CD14-positive monocyte (primary cell): Measurements from ENCODE around the gene AJAP1. TPM values are rescaled to one million over a fixed set of nuclear protein-coding genes. Genes with fewer than 3 reads are reported as not detected.

Experiments
- DNase-seq, 3 donors: peaks; one replicate each; pipeline ENCODE4 v3.0.0-alpha.2; 2011 to 2022
- H2AFZ ChIP-seq: 2 replicates; pipeline ENCODE4 v1.6.0; 2012; ENCODE audit warnings: mild to moderate bottlenecking, low read depth, low read length, inconsistent platforms; ENCODE audit not compliant: insufficient read depth, poor library complexity, severe bottlenecking
- H3K27ac ChIP-seq, 2 donors: 1 replicate in 1 of 2; 2 replicates in 1 of 2; pipeline ENCODE4 v1.5.1; 2012 to 2013; ENCODE audit warnings: low read length in 2 of 2, control low read depth in 1 of 2, inconsistent platforms in 1 of 2, low read depth in 1 of 2, mild to moderate bottlenecking in 1 of 2
- H3K27me3 ChIP-seq, 2 donors: one replicate each; pipeline versions ENCODE4 v1.6.0 to v1.6.1; 2011 to 2013; ENCODE audit warnings: low read length in 2 of 2; ENCODE audit not compliant: control insufficient read depth in 2 of 2, insufficient read depth in 2 of 2
- H3K36me3 ChIP-seq, 2 donors: replicated peaks in 1 of 2; 1 replicate in 1 of 2; 2 replicates in 1 of 2; pipeline versions ENCODE4 v1.5.1 to v1.6.1; 2012 to 2013; ENCODE audit warnings: low read length in 2 of 2, control low read depth in 1 of 2, inconsistent platforms in 1 of 2, mild to moderate bottlenecking in 1 of 2; ENCODE audit not compliant: insufficient read depth in 2 of 2, control insufficient read depth in 1 of 2
- H3K4me1 ChIP-seq, 2 donors: 1 replicate in 1 of 2; 2 replicates in 1 of 2; pipeline versions ENCODE4 v1.5.1 to v1.6.1; 2012 to 2013; ENCODE audit warnings: low read length in 2 of 2, control low read depth in 1 of 2, inconsistent platforms in 1 of 2, mild to moderate bottlenecking in 1 of 2, moderate library complexity in 1 of 2; ENCODE audit not compliant: insufficient read depth in 2 of 2, control insufficient read depth in 1 of 2
- H3K4me2 ChIP-seq: replicated peaks from 2 replicates; pipeline ENCODE3; 2012; ENCODE audit warnings: low read length, moderate library complexity, mild to moderate bottlenecking; ENCODE audit not compliant: poor library complexity, severe bottlenecking; ENCODE audit errors: extremely low read depth
- H3K4me3 ChIP-seq, 3 experiments: fragments of 200-600 bp in 1 of 3; sonication (generic) in 1 of 3; replicated peaks in 1 of 3; 1 replicate in 2 of 3; 2 replicates in 1 of 3; pipeline ENCODE4 v1.5.1; 2011 to 2013; ENCODE audit warnings: low read length in 3 of 3, mild to moderate bottlenecking in 3 of 3, control low read depth in 2 of 3, low read depth in 2 of 3, inconsistent platforms in 1 of 3, moderate library complexity in 1 of 3
- H3K79me2 ChIP-seq: 2 replicates; pipeline ENCODE4 v1.6.0; 2012; ENCODE audit warnings: mild to moderate bottlenecking, control low read depth, inconsistent platforms, low read length, moderate library complexity; ENCODE audit not compliant: insufficient read depth
- H3K9ac ChIP-seq: 2 replicates; pipeline ENCODE4 v1.6.0; 2017; ENCODE audit warnings: low read length, mild to moderate bottlenecking; ENCODE audit not compliant: insufficient read depth, poor library complexity, severe bottlenecking
- H3K9me3 ChIP-seq, 2 donors: replicated peaks in 1 of 2; 1 replicate in 1 of 2; 2 replicates in 1 of 2; pipeline versions ENCODE4 v1.5.1 to v1.6.1; 2012 to 2013; ENCODE audit warnings: low read length in 2 of 2, control low read depth in 1 of 2; ENCODE audit not compliant: control insufficient read depth in 1 of 2, insufficient read depth in 1 of 2
- H4K20me1 ChIP-seq: 2 replicates; pipeline ENCODE4 v1.6.0; 2012; ENCODE audit warnings: mild to moderate bottlenecking, low read length, control low read depth, moderate library complexity; ENCODE audit not compliant: insufficient read depth
- H3K27ac Mint-ChIP-seq, 7 donors: one replicate each; pipeline ENCODE4 v1.8.0; 2020; ENCODE audit warnings: mild to moderate bottlenecking in 7 of 7, mixed read lengths in 7 of 7, moderate library complexity in 6 of 7, inconsistent platforms in 2 of 7
- H3K27me3 Mint-ChIP-seq, 3 donors: one replicate each; pipeline ENCODE4 v1.8.0; 2021 to 2022; ENCODE audit warnings: low read depth in 3 of 3, mild to moderate bottlenecking in 3 of 3, mixed read lengths in 3 of 3, moderate library complexity in 3 of 3, inconsistent platforms in 1 of 3
- H3K36me3 Mint-ChIP-seq, 2 donors: one replicate each; pipeline ENCODE4 v1.8.0; 2020; ENCODE audit warnings: mixed read lengths in 2 of 2, inconsistent platforms in 1 of 2, mild to moderate bottlenecking in 1 of 2
- H3K4me1 Mint-ChIP-seq: one replicate; pipeline ENCODE4 v1.8.0; 2020; ENCODE audit warnings: mild to moderate bottlenecking, mixed read lengths
- H3K4me3 Mint-ChIP-seq, 2 donors: one replicate each; pipeline ENCODE4 v1.8.0; 2020; ENCODE audit warnings: mild to moderate bottlenecking in 2 of 2, mixed read lengths in 2 of 2, moderate library complexity in 1 of 2
- H3K9me3 Mint-ChIP-seq, 7 donors: one replicate each; pipeline ENCODE4 v1.8.0; 2020 to 2022; ENCODE audit warnings: mixed read lengths in 7 of 7, mild to moderate bottlenecking in 6 of 7, moderate library complexity in 6 of 7, inconsistent platforms in 2 of 7
- WGBS: methylation state at CpG from one replicate; pipeline ENCODE4 v1.1.5; 2013; ENCODE audit warnings: missing lambda C conversion rate; ENCODE audit not compliant: insufficient coverage; 5-methylcytosine and 5-hydroxymethylcytosine counted together
- intact Hi-C, 2 donors: fragments of 100-400 bp; cut with micrococcal nuclease; formaldehyde crosslinking; loops; one replicate each; pipeline versions ENCODE4 v1.15.0 to v1.15.1; 2023
- polyA plus RNA-seq, 3 donors: library from polyadenylated mRNA; depleted of rRNA in 1 of 3; unstranded in 2 of 3; stranded (reverse) in 1 of 3; fragments of 300-500 nt in 2 of 3; fragments of >200 nt in 1 of 3; fragmentation: Illumina TruSeq in 2 of 3; gene quantifications; 1 replicate in 2 of 3; 2 replicates in 1 of 3; pipeline ENCODE4 v1.2.3, GENCODE V29; 2012 to 2021
- TF ChIP-seq, protein P1 (sequence below): fragments of 200-600 bp; IDR thresholded peaks from one replicate; pipeline ENCODE4 v1.8.0; 2022; ENCODE audit warnings: antibody characterized with exemption, mild to moderate bottlenecking

Gene AJAP1
- polyA plus RNA-seq, 3 donors = not detected

DNA sequence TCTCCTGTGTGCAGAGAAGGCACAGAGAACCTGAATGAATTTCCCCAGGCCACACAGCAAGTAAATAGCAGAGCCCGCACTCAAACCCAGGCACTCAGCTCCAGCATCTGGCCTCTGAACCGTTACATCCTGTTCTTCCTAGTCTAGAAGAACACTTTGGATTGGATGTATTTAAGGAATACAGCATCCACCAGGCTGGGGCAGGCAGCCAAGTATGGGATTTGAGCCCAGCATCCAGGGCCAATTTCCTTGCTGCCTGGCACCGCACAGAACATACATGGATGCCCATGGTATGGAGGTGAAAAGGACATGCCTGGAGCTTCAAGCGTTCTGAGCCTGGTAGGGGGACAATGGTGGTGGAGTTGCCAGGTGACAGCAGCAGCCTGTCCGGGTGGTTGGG is 9.7 kb downstream of the AJAP1 start:
- intact Hi-C loops = no loop called here
- H3K4me1 ChIP-seq = no peaks in the 10 kb centered on the region
- H3K4me1 Mint-ChIP-seq = no peaks in the 10 kb centered on the region
- no peak overlapping the region for H3K4me3 ChIP-seq
- H3K4me3 Mint-ChIP-seq = no peak overlapping the region
- no peaks in the 10 kb centered on the region for H3K36me3 ChIP-seq
- 90% methylated on average over 2 of the region's 5 CpGs for WGBS
- H3K27me3 Mint-ChIP-seq = peaks cover 7 to 23% (median 22%) of the 10 kb centered on the region in 3 donors
- TF ChIP-seq, protein P1, sequence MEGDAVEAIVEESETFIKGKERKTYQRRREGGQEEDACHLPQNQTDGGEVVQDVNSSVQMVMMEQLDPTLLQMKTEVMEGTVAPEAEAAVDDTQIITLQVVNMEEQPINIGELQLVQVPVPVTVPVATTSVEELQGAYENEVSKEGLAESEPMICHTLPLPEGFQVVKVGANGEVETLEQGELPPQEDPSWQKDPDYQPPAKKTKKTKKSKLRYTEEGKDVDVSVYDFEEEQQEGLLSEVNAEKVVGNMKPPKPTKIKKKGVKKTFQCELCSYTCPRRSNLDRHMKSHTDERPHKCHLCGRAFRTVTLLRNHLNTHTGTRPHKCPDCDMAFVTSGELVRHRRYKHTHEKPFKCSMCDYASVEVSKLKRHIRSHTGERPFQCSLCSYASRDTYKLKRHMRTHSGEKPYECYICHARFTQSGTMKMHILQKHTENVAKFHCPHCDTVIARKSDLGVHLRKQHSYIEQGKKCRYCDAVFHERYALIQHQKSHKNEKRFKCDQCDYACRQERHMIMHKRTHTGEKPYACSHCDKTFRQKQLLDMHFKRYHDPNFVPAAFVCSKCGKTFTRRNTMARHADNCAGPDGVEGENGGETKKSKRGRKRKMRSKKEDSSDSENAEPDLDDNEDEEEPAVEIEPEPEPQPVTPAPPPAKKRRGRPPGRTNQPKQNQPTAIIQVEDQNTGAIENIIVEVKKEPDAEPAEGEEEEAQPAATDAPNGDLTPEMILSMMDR = no peak
- no peak overlapping the region for H3K27ac Mint-ChIP-seq
- peaks cover 0 to 5% of the 10 kb centered on the region in 2 donors for H3K9me3 ChIP-seq
- H3K79me2 ChIP-seq = no peaks in the 10 kb centered on the region
- H3K9ac ChIP-seq = no peak overlapping the region
- peaks cover 3 to 7% of the 10 kb centered on the region in 2 donors for H3K27me3 ChIP-seq
- H3K27ac ChIP-seq = no peak overlapping the region
- H3K36me3 Mint-ChIP-seq = no peaks in the 10 kb centered on the region
- peaks cover 2 to 10% (median 3%) of the 10 kb centered on the region in 7 donors for H3K9me3 Mint-ChIP-seq
- DNase-seq = no peak
- no peak overlapping the region for H3K4me2 ChIP-seq
- H2AFZ ChIP-seq = no peak overlapping the region
- no peaks in the 10 kb centered on the region for H4K20me1 ChIP-seq

DNA sequence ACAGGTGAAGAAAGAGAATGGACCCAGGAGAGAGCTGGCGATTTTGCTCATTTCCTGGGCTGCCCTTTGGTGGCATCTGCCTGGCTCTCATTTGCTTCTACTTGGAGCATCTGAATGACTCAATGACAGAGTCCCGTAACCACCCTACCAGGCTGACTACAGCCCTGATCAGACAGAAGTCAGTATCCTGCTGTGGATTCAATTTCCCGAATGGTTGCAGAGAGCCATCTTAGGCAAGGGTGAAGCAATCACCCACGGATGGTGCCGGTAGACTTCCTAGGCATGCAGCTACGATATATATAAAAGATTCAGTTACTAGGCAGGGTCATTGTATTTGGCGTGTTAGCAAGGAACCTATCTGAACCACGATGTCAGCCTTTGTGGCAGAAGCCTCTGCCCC is 10.2 kb downstream of the AJAP1 start:
- Histone ChIP-seq H3K4me3 (no peak overlapping the region), H3K27ac (no peak overlapping the region), H3K9me3 (peaks cover 0 to 5% of the 10 kb centered on the region in 2 donors), H3K79me2 (no peaks in the 10 kb centered on the region), H3K4me1 (no peaks in the 10 kb centered on the region), H2AFZ (no peak overlapping the region), H4K20me1 (no peaks in the 10 kb centered on the region), H3K36me3 (no peaks in the 10 kb centered on the region), H3K27me3 (peaks cover 0 to 5% of the 10 kb centered on the region in 2 donors), H3K9ac (no peak overlapping the region), H3K4me2 (no peak overlapping the region)
- H3K4me3 Mint-ChIP-seq = no peak overlapping the region
- peaks cover 4 to 19% (median 17%) of the 10 kb centered on the region in 3 donors for H3K27me3 Mint-ChIP-seq
- H3K4me1 Mint-ChIP-seq = no peaks in the 10 kb centered on the region
- H3K27ac Mint-ChIP-seq = no peak overlapping the region
- DNase-seq = no peak
- H3K9me3 Mint-ChIP-seq = peaks cover 2 to 10% (median 3%) of the 10 kb centered on the region in 7 donors
- 72% methylated on average over 7 of the region's 8 CpGs for WGBS
- TF ChIP-seq, protein P1 = no peak
- intact Hi-C loops = no loop called here
- no peaks in the 10 kb centered on the region for H3K36me3 Mint-ChIP-seq
